Loucy (cell line): Measurements from ENCODE around the gene SEMA6D.

ENCODE experiments used
- EZH2phosphoT487 ChIP-seq: fragments of 200-600 bp; IDR thresholded peaks from 2 replicates; pipeline ENCODE4 v1.6.1; 2018; ENCODE audit warnings: antibody characterized with exemption, mild to moderate bottlenecking, moderate library complexity, borderline replicate concordance
- TF ChIP-seq, protein P1 (sequence below): fragments of 200-600 bp; sonication (generic); conservative IDR thresholded peaks from 2 replicates; pipeline ENCODE4 v1.5.1; 2014; ENCODE audit warnings: mild to moderate bottlenecking, antibody characterized with exemption, low read length

DNA sequence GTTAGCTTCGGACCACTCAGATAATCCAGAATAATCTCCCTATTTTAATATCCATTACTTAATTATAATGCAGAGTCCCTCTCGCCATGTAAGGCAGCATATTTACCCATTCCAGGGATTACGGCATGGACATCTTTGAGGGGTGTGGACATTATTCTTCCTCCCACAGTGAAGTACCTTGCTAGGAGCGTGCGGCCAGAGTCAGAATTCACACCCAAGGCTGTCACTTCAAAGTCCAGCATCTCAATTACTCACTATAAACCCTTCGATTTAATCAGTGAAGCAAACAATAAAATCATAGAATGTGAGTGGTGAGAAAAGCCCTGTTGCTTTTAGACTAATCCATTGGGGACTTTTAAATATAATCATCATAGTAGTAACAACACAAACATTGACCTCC is 11.6 kb downstream of the SEMA6D start:
- no peak for TF ChIP-seq EZH2phosphoT487
- TF ChIP-seq, protein P1, sequence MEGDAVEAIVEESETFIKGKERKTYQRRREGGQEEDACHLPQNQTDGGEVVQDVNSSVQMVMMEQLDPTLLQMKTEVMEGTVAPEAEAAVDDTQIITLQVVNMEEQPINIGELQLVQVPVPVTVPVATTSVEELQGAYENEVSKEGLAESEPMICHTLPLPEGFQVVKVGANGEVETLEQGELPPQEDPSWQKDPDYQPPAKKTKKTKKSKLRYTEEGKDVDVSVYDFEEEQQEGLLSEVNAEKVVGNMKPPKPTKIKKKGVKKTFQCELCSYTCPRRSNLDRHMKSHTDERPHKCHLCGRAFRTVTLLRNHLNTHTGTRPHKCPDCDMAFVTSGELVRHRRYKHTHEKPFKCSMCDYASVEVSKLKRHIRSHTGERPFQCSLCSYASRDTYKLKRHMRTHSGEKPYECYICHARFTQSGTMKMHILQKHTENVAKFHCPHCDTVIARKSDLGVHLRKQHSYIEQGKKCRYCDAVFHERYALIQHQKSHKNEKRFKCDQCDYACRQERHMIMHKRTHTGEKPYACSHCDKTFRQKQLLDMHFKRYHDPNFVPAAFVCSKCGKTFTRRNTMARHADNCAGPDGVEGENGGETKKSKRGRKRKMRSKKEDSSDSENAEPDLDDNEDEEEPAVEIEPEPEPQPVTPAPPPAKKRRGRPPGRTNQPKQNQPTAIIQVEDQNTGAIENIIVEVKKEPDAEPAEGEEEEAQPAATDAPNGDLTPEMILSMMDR = no peak
